Measurements from ENCODE around the gene RPTOR.

DNA sequence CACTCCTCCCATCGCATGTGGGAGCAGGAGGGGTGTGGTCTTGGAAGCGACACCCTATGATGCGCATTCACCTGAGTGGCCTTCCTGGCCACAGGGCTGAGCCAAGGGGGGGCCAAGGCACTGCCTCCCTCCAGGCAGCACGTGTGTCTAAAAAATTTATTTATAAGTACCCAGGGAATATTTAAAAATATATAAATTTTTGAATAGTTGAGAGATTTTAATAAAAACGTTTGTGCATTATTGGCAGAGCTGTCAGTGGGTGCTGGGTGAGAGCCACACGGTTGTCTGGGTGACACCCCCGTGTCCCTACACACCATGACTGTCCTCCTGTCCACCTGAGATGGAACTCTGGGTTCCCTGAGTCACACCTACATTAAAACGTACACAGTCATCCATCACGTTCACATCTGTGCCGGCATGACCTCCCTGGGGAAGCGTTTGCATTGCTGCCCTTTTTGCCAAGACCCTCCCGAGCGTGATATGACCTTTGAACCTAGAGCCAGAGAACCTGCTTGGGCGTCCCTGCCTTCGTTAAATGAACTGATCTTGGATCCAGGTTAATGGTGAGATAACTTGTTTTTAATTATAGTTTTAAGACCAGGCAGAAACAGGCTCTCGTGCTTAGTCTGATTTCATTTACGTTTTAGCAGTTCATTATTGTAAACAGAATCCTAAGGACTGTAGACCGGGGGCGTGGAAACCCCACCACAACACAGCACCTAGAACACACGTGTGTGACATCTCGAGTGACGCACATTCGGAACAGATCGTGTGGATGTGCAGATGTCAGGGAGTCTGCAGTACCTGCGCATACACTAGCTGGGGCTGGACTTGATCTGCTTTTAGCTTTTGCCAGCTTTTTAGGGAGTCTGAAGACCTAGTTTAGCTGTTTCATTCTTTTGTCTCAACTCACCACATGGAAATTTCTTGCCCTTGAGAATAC lies 254.2 kb downstream of the RPTOR start:
- TF ChIP-seq EZH2phosphoT487 (IDR thresholded peaks at IDR 0.05; ENCODE audit: insufficient read depth, low read depth) (no peak), EZH2 (IDR thresholded peaks at IDR 0.05; ENCODE audit: insufficient read depth, poor library complexity, severe bottlenecking) (no peak)
